SK-N-MC (cell line): ENCODE data around the gene LARP1B.

Source experiments
- EZH2 ChIP-seq: fragments of 200-600 bp; sonication (generic); IDR thresholded peaks from one replicate; pipeline ENCODE4 v1.6.1; 2017; ENCODE audit warnings: antibody characterized with exemption
- POLR2AphosphoS5 ChIP-seq: IDR thresholded peaks from 2 replicates; pipeline ENCODE4 v1.6.1; 2012; ENCODE audit warnings: mild to moderate bottlenecking, low read depth, low read length, borderline replicate concordance

DNA sequence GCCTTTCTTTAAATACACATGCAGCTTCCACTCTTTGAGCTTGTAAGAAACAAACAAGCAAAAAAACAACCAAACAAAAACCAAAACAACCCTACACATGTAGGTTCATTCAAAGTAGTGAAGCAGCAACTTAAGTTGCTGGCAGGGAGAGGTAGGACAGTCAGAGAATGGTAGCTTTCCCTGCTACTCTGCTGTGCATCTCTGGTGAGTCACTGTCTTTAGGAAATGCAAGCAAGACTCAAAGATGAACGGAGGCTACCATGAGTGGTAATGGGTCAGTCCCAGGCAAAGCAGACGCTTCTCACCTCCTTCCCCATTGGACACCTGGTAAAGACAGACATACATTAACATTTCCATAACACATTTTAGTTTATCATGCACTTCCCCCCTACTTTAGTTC, 183.3 kb downstream of the LARP1B start:
- TF ChIP-seq EZH2 (no peak), POLR2AphosphoS5 (no peak)
